HG03575 (cell line): ENCODE measurements around the gene AJAP1.
"Not testable (repeated sequence)": the region's sequence is repeated elsewhere in the genome, so short reads cannot be mapped to it uniquely, and the experiment has no call there.

ENCODE experiments used
- ATAC-seq: cut with Tn5 transposase; IDR thresholded peaks from one replicate; pipeline ENCODE4 v1.9.1; 2021; ENCODE audit not compliant: unreplicated experiment, insufficient number of reproducible peaks, low FRiP score; ENCODE audit errors: extremely low read depth

The AJAP1 gene

DNA sequence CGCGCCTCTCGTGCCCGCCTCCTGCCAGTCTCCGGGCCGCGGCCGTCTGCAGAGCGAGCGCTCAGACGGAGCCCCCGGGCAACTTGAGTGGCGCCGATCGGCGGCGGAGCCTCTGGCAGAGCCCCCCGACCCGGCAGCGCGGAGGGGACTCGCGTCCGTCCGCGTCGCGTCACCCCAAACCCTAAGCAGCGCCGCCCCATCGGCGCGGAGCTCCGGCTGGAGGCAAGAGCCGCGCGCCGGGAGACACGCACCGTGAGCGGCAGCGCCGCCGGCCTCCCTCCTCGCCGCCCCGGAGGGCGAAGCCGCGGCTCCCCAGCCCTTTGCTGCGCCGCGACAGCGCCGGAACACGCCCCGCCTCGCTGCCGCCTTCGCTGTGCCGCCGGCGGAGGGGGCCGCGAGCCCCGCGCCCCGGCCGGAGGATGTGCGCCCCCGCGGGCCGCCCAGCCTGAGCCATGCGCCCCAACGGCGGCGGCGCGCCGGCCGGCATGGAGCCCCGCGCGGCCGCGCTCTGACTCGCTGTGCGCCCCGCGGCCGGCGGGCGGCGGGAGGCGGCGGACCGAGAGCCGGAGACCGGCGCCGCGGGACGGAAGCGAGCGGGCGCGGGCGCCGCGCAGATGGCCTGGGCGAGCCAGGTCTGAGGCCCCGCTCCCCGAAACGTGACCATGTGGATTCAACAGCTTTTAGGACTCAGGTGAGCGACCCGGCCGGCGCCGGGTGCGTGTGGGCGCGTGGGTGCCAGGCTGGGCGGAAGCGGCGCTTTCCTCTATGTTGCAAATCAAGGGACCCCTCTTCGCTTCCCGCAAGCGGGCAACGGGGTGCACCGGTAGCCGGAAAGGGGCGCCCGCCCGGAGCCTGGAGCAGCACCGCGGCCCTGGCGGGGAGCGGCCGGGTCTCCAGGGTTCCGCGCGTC, 610 bp downstream of the AJAP1 start:
- ATAC-seq = no peak

DNA sequence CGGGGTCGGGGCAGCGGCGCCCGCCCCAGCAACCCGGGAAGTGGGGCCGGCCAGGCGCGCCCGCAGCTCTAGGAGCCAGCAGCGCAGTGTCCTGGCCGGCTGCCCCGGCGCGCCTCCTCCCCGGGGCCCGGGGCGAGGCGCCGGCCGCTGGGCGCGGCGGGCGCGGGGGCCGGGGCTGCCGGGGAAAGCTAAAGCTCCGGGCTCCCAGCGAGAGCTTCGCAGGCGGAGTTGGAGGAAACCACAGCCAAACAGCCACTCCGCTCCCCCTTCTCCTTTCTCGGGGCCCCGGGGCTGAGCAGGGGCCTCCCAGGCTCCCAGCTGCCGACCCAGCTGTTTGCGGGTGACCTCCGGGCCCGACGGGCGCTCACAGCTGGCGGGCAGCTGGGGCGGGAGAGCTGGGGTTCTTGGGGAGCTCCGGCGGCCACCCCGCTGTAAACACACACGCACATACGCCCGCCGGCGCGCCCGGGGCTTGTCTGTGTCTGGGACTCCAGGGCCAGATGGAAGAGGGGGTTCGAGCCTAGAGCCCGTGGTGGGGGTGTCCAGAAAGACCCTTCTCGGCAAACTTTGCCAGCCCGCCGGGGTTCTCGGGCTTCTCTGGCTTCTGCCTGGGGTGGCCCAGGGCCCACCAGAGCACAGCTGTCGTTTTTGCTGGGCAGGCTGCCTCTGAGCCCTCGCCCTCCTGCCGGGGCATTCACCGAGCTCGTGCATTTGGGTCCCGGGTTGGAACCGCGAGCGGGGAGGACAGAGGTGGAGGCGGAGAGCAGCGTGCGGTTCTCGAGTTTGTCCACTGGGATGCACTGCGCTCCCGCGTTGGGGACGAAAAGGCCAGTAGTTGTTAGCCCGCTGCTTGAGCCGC, 1.5 kb downstream of the AJAP1 start:
- no peak for ATAC-seq

DNA sequence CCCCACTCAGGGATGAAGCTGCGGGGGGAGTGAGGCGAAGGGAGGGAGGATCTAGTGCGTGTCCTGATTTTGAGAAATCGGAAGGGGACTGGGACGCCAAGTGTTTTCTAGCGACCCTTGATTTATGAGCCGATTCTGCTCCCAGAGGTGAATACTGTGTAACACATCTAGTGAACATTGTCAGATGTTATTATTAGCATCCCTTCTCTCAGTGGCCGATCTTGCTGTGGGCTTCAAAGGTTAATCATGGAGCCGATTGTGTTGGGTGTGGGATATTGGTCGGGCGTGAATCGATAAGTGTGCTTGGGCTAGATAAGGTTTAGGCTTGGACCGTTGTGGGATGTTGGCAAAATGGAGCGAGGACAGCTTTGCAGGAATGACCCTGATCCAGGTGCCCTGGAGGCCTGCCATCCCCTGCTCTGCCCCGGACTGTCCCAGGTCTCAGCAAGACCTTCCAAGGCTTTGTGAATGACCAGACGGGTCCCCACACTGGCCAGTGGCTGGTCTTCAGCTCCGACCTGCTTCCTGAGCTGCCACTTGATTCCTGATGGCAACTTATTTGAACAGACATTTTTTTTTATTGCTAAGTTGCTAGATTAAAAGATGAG, 2.2 kb downstream of the AJAP1 start:
- ATAC-seq = no peak

DNA sequence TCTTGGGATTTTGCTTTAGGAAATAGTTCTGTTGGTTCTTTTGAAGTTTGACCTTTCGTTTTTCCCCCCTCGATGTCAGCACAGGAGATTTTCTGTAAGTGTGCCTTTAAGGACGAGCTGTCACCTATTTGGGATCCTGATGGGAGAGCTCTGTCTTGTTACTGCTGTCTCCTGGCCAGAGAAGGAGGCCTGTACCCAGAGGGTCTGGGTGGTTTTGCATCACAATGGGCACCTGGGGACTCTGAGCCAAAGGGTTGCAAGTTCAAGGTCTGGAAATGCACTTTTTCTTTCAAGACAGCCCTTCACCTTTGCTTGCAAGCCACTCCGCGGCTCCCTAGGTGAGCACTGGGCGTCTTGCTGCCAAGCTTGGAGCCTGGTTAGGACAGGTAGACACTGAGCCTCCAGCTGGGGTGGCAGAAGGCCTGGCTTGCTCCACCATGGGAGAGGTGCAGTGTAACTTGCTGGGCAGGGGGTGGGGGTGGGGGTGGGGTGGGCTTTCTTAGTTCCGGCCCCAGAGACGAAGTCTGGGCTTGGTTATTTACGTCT, 2.9 kb downstream of the AJAP1 start:
- ATAC-seq = no peak

DNA sequence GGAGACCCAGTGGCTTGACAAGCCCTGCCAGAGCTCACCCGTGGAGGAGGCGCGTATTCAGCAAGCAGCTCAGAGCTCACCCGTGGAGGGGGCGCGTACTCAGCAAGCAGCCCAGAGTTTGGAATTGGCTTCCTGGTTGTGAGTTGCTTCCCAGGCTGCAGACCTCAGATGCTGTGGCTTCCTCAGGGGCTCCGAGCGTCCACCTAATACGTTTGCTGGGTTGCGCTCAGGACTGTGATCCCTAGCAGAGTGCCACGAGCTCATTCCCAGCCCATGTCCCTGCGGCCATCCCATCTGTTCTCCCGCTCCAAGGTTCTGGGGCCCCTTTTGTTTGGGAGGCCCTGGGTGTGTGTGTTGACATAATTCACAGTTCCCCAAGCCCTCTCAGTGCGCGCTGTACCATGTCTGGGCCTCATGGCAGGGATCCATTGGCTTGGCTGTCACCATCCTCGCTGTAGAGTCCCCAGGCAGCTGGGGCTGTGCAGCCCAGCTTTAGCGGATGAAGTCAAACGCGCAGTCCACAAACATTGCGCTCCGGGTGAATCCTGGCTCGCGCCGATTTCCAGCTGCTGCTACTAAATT, 3.6 kb downstream of the AJAP1 start:
- no peak for ATAC-seq

DNA sequence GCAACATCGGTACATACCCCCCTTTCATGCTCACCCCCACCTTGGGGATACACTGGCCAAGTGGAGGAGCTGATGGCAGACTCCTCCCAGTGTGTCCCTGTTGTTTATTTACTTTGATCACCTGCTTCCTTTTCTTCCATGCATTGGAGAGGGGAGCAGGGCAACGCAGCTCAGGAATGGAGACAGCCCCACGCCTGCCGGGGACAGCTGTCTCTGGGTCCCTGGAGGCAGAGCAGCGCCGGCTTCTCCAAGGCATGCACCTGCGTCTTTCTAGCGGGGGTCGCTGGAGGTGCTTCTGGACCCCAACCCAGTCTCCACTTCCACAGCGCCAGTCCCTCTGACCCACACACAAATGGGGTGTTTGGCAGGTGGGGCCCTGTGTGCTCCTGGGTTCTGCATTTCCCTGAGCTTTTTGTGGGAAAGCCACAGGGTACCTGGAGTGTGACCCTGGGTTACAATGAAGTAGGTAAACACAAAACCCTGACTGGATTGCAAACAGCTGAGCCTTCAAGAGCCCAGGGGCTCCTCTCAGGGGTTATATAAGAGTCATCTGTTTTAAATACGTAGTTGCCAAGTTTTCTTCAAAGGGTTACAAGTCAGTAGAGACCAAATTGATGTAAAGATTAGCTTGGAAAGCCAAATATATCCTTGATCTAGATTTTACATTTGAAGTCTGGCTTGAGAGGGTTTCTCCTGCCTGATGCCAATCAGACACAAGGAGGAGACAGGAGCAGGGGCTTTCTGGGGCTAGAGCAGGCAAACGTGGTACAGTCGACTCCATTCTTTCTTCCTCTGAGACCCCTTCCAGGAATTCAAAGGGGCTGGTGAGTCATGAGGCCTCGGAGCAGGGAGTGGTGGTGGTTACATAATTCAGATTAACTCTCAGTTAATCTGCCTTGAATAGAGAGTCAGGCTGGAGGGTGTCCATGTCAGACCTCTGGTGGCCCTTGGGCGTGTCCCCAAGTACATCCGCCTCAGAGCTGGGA, 4.5 kb downstream of the AJAP1 start:
- ATAC-seq = no peak

DNA sequence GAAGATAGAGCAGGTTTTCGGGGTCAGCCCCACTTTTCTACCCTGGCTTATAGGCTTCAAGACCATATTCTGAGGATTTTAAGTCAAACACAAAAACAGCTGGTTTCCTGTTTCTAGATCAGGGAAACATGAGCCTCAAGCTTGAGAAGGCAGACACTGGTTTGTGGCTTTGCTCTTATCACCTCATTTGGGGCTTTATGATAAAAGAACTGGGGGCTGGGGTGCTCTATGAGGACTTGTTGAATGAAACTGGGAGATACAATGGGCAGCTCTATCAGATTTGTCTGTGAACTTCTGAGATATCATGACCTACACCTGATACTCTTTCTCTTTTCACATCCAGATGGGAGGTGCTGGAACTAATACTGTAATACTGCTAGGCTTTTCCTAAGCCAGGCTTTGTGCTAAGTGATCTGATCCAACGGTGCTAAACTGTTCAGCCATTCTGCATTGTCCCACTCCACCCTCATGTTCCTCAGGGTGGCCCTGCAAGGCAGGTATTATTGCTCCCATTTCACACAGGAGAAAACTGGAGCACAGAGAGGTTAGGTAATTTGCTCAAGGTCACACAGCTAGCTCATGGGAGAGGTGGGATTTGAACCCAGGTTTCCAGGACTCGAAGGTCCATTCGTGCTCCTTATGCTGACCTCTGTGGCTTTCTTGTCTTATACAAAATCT, 6.6 kb downstream of the AJAP1 start:
- ATAC-seq = no peak

DNA sequence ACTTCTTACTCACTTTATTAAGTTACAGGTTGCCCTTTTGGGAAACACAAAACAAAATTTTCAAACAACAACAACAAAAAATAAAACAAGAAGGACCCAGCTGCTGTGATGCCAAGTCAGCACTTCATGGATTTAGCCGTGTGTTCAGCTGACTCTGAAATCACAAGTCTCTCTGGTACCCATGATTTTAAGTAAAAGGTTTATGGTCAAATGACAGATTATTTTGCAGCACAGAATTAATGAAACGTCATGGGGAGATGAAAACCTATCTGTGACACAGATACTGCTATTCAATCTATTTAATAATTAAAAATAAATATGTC, 7.1 kb downstream of the AJAP1 start:
- no peak for ATAC-seq

DNA sequence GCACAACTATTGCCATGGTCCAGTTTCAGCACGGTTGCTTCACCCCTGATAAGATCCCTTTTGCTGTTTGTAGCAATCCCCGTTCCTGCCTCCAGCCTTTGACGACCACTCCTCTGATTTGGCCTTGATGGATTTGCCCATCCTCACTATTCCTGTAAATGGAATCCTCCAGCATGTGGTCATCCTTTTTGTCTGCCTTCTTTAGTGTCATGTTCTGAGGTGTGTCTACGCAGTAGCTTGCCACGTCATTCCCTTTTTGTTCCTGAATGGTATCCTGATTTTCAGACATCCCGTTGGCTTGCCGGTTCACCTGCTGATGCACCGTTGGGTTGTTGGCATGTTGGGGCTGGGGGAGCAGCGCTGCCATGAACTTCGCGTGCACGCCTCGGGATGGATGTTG, 7.8 kb downstream of the AJAP1 start:
- no peak for ATAC-seq

DNA sequence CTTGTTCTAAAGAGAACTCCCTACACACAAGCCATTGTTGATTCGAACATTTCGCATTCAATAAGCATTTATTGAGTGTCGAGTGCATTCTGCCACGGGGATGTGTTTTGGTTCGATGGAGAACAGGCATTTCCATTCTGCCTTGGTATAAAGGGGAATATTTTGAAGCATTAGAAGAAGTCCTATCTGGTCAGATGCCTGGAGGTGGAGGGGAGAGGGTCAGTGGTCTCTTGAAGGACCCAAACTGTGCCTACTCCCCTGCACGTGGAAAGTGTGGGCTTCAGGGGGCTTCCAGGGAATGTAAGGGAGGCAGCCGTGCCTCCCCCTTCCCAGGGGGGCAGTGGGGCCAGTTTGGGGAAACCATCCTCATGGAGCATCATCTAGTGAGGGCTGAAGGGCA, 8.3 kb downstream of the AJAP1 start:
- ATAC-seq = no peak

DNA sequence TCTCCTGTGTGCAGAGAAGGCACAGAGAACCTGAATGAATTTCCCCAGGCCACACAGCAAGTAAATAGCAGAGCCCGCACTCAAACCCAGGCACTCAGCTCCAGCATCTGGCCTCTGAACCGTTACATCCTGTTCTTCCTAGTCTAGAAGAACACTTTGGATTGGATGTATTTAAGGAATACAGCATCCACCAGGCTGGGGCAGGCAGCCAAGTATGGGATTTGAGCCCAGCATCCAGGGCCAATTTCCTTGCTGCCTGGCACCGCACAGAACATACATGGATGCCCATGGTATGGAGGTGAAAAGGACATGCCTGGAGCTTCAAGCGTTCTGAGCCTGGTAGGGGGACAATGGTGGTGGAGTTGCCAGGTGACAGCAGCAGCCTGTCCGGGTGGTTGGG, 9.7 kb downstream of the AJAP1 start:
- no peak for ATAC-seq

DNA sequence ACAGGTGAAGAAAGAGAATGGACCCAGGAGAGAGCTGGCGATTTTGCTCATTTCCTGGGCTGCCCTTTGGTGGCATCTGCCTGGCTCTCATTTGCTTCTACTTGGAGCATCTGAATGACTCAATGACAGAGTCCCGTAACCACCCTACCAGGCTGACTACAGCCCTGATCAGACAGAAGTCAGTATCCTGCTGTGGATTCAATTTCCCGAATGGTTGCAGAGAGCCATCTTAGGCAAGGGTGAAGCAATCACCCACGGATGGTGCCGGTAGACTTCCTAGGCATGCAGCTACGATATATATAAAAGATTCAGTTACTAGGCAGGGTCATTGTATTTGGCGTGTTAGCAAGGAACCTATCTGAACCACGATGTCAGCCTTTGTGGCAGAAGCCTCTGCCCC, 10.2 kb downstream of the AJAP1 start:
- ATAC-seq = no peak

DNA sequence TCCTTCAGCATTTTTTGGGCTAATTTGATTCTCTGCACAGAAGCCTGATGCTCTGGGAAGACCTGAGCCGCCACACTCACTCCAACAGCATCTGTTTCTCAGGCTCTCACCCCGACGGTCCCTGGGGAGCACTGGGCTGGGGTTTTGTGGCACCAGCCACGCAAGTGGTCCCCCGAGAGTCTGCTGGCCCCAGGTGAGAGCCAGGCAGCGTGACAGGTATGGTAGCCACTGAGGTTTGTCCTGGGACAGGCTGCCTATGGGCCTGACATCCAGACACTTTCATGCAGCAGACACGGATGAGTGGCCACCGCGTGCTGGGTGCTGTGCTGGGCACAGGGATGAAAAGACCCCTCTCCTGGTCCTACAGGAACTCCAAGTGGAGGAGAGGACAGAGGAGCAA, 11.0 kb downstream of the AJAP1 start:
- no peak for ATAC-seq

DNA sequence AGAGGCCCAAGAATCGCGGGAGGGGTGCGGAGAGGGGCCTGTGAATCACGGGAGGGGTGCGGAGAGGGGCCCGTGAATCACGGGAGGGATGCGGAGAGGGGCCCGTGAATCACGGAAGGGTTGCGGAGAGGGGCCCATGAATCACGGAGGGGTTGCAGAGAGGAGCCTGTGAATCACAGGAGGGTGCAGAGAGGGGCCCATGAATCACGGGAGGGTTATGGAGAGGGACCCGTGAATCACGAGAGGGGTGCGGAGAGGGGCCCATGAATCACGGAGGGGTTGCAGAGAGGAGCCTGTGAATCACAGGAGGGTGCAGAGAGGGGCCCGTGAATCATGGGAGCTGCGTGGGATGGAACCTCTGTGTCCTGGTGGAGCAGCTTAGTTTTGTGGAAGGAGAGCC, 12.3 kb downstream of the AJAP1 start:
- not testable (repeated sequence) for ATAC-seq

DNA sequence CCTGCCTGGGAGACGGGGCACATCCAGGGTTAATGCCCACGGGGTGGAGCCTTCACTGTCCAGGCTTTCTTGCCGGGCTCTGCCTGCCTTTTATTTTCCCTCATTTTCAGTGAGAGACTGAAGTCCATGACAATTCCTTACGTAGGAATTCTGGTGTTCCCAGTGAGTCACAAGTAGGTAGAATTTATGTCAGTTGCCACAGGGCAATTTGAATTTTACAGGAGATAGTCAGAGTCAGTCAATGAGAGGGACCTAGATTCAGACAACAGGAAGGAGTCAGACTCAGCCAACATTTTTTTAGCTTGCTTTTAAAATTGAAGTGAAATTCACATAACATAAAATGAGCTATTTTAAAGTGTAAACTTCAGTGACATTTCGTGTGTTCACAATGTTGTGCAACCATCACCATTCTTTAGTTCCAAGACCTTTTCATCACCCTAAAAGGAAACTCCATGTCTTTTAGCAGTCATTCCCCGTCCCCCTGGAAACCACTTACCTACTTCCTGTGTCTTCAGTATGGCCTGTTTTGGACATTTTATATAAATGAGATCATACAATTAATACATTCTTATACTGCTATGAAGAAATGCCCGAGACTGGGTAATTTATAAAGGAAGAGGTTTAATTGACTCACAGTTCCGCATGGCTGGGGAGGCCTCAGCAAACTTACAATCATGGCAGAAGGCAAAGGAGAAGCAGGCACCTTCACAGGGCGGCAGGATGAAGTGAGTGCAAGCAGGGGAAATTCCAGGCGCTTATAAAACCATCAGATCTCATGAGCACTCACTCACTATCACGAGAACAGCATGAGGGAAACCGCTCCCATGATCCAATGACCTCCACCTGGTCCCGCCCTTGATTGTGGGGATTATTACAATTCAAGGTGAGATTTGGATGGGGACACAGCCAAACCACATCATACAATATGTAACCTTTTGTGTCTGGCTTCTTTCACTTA, 14.6 kb downstream of the AJAP1 start:
- ATAC-seq = no peak

DNA sequence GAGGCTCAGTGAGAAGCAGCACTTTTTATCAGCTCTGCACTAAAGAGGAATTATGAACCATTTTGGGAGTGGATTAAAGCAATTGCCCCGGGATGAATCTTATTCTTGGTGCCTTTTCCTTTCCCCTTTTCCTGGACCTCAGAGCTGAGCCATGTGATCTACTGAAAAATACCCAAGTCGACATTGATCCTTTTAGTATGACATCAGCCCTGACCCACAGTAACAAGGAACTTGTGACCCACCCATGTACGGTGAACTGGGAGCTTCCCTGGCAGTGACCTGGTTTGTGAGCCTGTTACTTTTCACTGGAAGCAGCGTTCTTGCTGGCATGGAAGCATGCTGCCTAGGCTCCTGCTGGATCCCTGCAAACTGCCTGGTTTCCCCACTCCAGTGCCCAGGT, 15.9 kb downstream of the AJAP1 start:
- ATAC-seq = no peak

DNA sequence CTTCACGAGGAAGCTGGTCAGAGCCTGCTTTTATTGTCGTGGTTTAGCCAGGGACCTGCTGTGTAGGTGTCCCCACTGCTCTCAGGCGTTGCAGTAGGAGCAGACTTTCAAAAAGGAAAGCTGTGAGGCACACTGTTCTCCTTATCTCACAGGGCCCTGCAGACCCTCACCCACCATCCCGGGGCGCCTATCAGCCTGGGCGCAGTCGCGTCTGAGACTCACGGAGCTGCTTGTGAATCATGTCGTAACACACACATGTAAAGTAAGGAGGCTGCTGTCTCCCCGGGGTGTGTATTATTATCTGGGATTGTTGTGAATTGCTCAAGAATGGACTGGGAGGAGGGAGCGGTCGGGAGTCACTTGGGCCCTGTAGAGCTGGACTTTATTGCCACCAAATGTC, 17.4 kb downstream of the AJAP1 start:
- no peak for ATAC-seq
